Measurements from ENCODE around the gene TNS3. TPM values are rescaled to one million over a fixed set of nuclear protein-coding genes. Genes with fewer than 3 reads are reported as not detected.

The TNS3 gene
- total RNA-seq, 2 experiments from 2014 or later, result 0.12 to 0.52 TPM

GRCh38 chr7:47568056-47568455 is 13.9 kb downstream of the TNS3 start:
- no peak overlapping the region for H3K27ac Mint-ChIP-seq
- no peaks in the 10 kb centered on the region for H3K36me3 Mint-ChIP-seq
- DNase-seq, result no peak
- no peak overlapping the region for H3K4me3 Mint-ChIP-seq
- H3K27me3 Mint-ChIP-seq, result peaks cover 10% of the 10 kb centered on the region
- no peaks in the 10 kb centered on the region for H3K9me3 Mint-ChIP-seq
- peaks cover 3% of the 10 kb centered on the region for H3K4me1 Mint-ChIP-seq

DNA sequence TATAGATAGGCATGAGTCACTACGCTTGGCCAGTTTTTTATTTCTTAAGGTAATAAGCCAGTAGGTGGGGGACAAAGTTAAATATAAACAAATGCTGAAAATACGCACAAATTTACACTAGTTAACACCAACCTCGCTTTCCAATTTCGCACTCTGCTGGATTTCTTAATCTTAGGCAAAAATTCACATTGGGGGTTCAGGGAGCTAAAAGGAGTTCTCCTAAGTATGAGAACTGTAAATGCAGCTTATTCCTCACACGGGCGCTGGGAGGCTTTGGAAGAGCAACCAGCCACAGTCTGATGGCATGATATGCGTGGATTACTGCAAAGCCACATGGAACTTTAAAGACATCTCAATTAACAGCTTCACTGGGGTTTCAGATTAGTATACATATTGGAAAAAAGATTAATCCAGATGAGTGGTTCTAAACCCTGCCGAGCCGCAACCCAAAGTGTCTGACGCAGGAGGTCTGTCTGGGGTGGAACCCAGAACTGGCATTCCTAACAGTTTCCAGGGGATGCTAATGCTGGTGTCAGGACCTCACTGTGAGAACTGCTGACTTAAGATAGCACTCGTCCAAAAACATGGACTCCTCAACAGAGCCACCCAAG is 16.2 kb downstream of the TNS3 start:
- H3K27ac Mint-ChIP-seq, result no peak overlapping the region
- H3K4me1 Mint-ChIP-seq, result no peaks in the 10 kb centered on the region
- H3K4me3 Mint-ChIP-seq, result no peak overlapping the region
- no peak for DNase-seq
- no peaks in the 10 kb centered on the region for H3K36me3 Mint-ChIP-seq
- H3K9me3 Mint-ChIP-seq, result no peaks in the 10 kb centered on the region
- H3K27me3 Mint-ChIP-seq, result peaks cover 2% of the 10 kb centered on the region

GRCh38 chr7:47563521-47563920 is 18.4 kb downstream of the TNS3 start:
- H3K9me3 Mint-ChIP-seq, result no peaks in the 10 kb centered on the region
- H3K27me3 Mint-ChIP-seq, result no peaks in the 10 kb centered on the region
- DNase-seq, result no peak
- no peaks in the 10 kb centered on the region for H3K4me1 Mint-ChIP-seq
- no peak overlapping the region for H3K27ac Mint-ChIP-seq
- H3K4me3 Mint-ChIP-seq, result no peak overlapping the region
- no peaks in the 10 kb centered on the region for H3K36me3 Mint-ChIP-seq

- H3K4me1 Mint-ChIP-seq, result no peaks in the 10 kb centered on the region
- no peaks in the 10 kb centered on the region for H3K36me3 Mint-ChIP-seq
- H3K27me3 Mint-ChIP-seq, result no peaks in the 10 kb centered on the region
- no peaks in the 10 kb centered on the region for H3K9me3 Mint-ChIP-seq
- no peak for DNase-seq
- H3K27ac Mint-ChIP-seq, result no peak overlapping the region
- H3K4me3 Mint-ChIP-seq, result no peak overlapping the region
Measured at GRCh38 chr7:47561715-47562446, 20.0 kb downstream of the TNS3 start.

DNA sequence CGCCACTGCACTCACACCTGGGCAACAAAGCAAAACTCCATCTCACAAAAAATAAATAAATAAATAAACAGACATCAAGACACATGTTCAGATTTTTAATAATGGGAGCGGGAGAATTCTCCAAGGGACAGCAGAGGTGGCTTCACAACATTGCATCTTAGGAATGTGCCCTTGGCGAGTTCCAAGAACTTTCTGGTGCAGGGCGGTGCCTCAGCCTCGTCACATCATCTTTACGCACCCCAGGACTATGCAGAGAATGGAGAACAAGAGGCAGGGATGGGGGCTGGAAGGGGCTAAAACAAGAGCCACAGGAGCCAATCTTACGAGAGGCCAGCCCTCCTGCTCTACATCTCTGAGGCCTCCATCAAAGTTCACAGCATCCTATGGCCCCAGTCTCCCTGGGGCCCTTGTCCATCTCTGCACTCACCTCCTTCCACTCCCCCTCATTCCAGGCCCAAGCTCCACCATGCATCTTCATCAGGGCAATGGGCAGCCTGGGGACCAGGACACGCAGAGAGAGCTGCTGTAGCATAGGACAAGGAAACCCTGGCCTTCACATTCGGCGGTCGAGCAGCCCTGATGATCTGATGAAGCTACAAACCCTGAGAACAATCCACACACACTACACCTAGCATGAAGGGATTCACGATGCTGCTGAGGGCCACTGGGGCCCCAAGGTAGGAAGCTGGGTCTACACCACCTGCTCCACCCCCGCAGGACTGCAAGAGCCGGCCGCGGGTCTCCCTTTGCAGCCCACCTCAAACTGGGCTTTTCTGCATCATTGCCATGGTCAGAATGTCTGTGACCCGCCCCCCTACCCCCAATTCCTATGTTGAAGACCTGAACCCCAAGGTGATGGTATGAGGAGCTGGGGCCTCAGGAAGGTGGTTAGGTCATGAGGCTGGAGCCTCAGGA is 22.3 kb downstream of the TNS3 start:
- H3K27me3 Mint-ChIP-seq, result no peaks in the 10 kb centered on the region
- no peaks in the 10 kb centered on the region for H3K36me3 Mint-ChIP-seq
- no peaks in the 10 kb centered on the region for H3K4me1 Mint-ChIP-seq
- H3K27ac Mint-ChIP-seq, result no peak overlapping the region
- DNase-seq, result no peak
- no peaks in the 10 kb centered on the region for H3K9me3 Mint-ChIP-seq
- no peak overlapping the region for H3K4me3 Mint-ChIP-seq

GRCh38 chr7:47557694-47558670 is 23.9 kb downstream of the TNS3 start:
- DNase-seq, result no peak
- Mint-ChIP-seq H3K4me1 (no peaks in the 10 kb centered on the region), H3K4me3 (no peak overlapping the region), H3K36me3 (no peaks in the 10 kb centered on the region), H3K27me3 (no peaks in the 10 kb centered on the region), H3K9me3 (no peaks in the 10 kb centered on the region), H3K27ac (no peak overlapping the region)

DNA sequence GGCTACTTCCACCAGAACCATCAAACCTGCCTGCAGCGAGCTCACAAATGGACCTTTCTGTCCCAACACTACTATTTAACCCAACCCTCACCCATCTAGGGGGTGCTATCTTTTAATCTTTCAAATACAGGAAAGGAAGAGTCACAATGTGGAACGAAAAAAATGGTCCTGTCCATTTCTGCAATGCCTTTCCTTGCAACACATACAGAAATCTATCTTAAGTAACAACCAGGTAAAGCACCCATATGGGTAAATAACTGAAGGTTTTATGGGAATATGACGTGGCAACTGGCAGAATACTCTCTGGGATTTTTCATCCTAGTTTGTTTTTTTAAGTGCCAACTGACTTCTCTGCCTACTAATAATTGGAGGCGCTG is 24.6 kb downstream of the TNS3 start:
- no peak for DNase-seq
- Mint-ChIP-seq H3K27me3 (no peaks in the 10 kb centered on the region), H3K9me3 (no peaks in the 10 kb centered on the region), H3K4me1 (no peaks in the 10 kb centered on the region), H3K4me3 (no peak overlapping the region), H3K27ac (no peak overlapping the region), H3K36me3 (no peaks in the 10 kb centered on the region)

- Mint-ChIP-seq H3K4me1 (no peaks in the 10 kb centered on the region), H3K27me3 (no peaks in the 10 kb centered on the region), H3K4me3 (no peak overlapping the region), H3K27ac (no peak overlapping the region), H3K36me3 (no peaks in the 10 kb centered on the region), H3K9me3 (no peaks in the 10 kb centered on the region)
- no peak for DNase-seq
Measured at GRCh38 chr7:47556511-47557180, 25.3 kb downstream of the TNS3 start.

DNA sequence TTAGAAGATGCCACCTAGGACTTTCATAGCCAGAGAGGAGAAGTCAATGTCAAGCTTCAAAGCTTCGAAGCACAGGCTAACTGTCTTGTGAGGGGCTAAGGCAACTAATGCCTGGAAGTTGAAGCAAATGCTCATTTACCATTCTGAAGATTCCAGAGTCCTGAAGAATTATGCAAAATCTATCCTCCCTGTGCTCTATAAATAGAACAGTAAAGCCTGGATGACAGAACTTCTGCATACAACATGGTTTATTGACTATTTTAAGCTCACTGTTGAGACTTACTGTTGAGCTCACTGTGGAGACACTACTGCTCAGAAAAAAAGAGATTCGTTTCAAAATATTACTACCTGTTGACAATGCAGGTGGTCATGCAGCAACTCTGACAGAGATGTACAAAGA is 28.6 kb downstream of the TNS3 start:
- H3K4me1 Mint-ChIP-seq, result no peaks in the 10 kb centered on the region
- no peak for DNase-seq
- H3K36me3 Mint-ChIP-seq, result no peaks in the 10 kb centered on the region
- H3K27me3 Mint-ChIP-seq, result no peaks in the 10 kb centered on the region
- H3K27ac Mint-ChIP-seq, result no peak overlapping the region
- H3K9me3 Mint-ChIP-seq, result no peaks in the 10 kb centered on the region
- H3K4me3 Mint-ChIP-seq, result no peak overlapping the region

- H3K4me3 Mint-ChIP-seq, result no peak overlapping the region
- H3K27me3 Mint-ChIP-seq, result no peaks in the 10 kb centered on the region
- no peaks in the 10 kb centered on the region for H3K4me1 Mint-ChIP-seq
- H3K36me3 Mint-ChIP-seq, result no peaks in the 10 kb centered on the region
- DNase-seq, result no peak
- H3K9me3 Mint-ChIP-seq, result no peaks in the 10 kb centered on the region
- no peak overlapping the region for H3K27ac Mint-ChIP-seq
Measured at GRCh38 chr7:47552621-47553020, 29.3 kb downstream of the TNS3 start.

- H3K4me1 Mint-ChIP-seq, result no peaks in the 10 kb centered on the region
- H3K27ac Mint-ChIP-seq, result no peak overlapping the region
- no peaks in the 10 kb centered on the region for H3K9me3 Mint-ChIP-seq
- H3K27me3 Mint-ChIP-seq, result no peaks in the 10 kb centered on the region
- no peak for DNase-seq
- H3K36me3 Mint-ChIP-seq, result no peaks in the 10 kb centered on the region
- H3K4me3 Mint-ChIP-seq, result no peak overlapping the region
Measured at GRCh38 chr7:47551668-47552440, 30.1 kb downstream of the TNS3 start.

- Mint-ChIP-seq H3K27me3 (no peaks in the 10 kb centered on the region), H3K36me3 (no peaks in the 10 kb centered on the region), H3K9me3 (no peaks in the 10 kb centered on the region), H3K4me3 (no peak overlapping the region), H3K4me1 (no peaks in the 10 kb centered on the region), H3K27ac (no peak overlapping the region)
- DNase-seq, result no peak
Measured at GRCh38 chr7:47550788-47551470, 31.0 kb downstream of the TNS3 start.

GRCh38 chr7:47549916-47550315 is 32.0 kb downstream of the TNS3 start:
- no peaks in the 10 kb centered on the region for H3K4me1 Mint-ChIP-seq
- no peak overlapping the region for H3K4me3 Mint-ChIP-seq
- no peak overlapping the region for H3K27ac Mint-ChIP-seq
- no peaks in the 10 kb centered on the region for H3K27me3 Mint-ChIP-seq
- no peaks in the 10 kb centered on the region for H3K9me3 Mint-ChIP-seq
- DNase-seq, result no peak
- H3K36me3 Mint-ChIP-seq, result no peaks in the 10 kb centered on the region
